Activated CD4-positive, alpha-beta T cell treated with anti-CD3 and anti-CD28 coated beads, Interleukin-2, Interleukin-6, amounts not matched to agents 100 ng/mL and 50 ng/mL, durations not matched to agents 16 hours and 8 hours (primary cell): ENCODE measurements around the gene PAFAH2.

Experiments used
- DNase-seq: peaks from one replicate; pipeline ENCODE4 v3.0.0-alpha.2; 2020

PAFAH2 gene

GRCh38 chr1:25997828-25998761 is at the start of gene PAFAH2:
PAFAH2 (minus strand) TSS chr1:25998063; CDS start chr1:25990816, 7,247 bp downstream.
- peak; percentile 98 for DNase-seq

GRCh38 chr1:26047278-26047874 is 49.5 kb upstream of the PAFAH2 start:
- no peak for DNase-seq

GRCh38 chr1:26046246-26047095 is 48.6 kb upstream of the PAFAH2 start:
- DNase-seq, result no peak

- DNase-seq, result no peak
Observed at GRCh38 chr1:26045722-26046245, 47.9 kb upstream of the PAFAH2 start, which contains the start of gene SLC30A2. SLC30A2 (minus strand) TSS chr1:26046118; CDS start chr1:26045896, 222 bp downstream.

GRCh38 chr1:26044971-26045721 is 47.3 kb upstream of the PAFAH2 start:
- no peak for DNase-seq

GRCh38 chr1:26044414-26044813 is 46.6 kb upstream of the PAFAH2 start:
- DNase-seq, result no peak

- no peak for DNase-seq
Observed at GRCh38 chr1:26043765-26044164, 45.9 kb upstream of the PAFAH2 start.

GRCh38 chr1:26041978-26042377 is 44.1 kb upstream of the PAFAH2 start:
- no peak for DNase-seq

- DNase-seq, result no peak
Observed at GRCh38 chr1:26041401-26041800, 43.5 kb upstream of the PAFAH2 start.

- no peak for DNase-seq
Observed at GRCh38 chr1:26038904-26039303, 41.0 kb upstream of the PAFAH2 start.

- DNase-seq, result no peak
Observed at GRCh38 chr1:26038477-26038876, 40.6 kb upstream of the PAFAH2 start.

GRCh38 chr1:26037904-26038303 is 40.0 kb upstream of the PAFAH2 start:
- no peak for DNase-seq

- no peak for DNase-seq
Observed at GRCh38 chr1:26036756-26037281, 39.0 kb upstream of the PAFAH2 start.

GRCh38 chr1:26035959-26036755 is 38.3 kb upstream of the PAFAH2 start:
- DNase-seq, result peak; percentile 84

GRCh38 chr1:26035203-26035958 is 37.5 kb upstream of the PAFAH2 start:
- DNase-seq, result peak; percentile 95

- DNase-seq, result peak; percentile 5
Observed at GRCh38 chr1:26034504-26035202, 36.8 kb upstream of the PAFAH2 start.

GRCh38 chr1:26032656-26033357 is 34.9 kb upstream of the PAFAH2 start:
- no peak for DNase-seq

- no peak for DNase-seq
Observed at GRCh38 chr1:26031611-26032220, 33.9 kb upstream of the PAFAH2 start.
